Loucy (cell line): ENCODE data around the gene CECR2.

Source experiments
- CTCF ChIP-seq: fragments of 200-600 bp; sonication (generic); conservative IDR thresholded peaks from 2 replicates; pipeline ENCODE4 v1.5.1; 2014; ENCODE audit warnings: mild to moderate bottlenecking, antibody characterized with exemption, low read length
- EZH2phosphoT487 ChIP-seq: fragments of 200-600 bp; IDR thresholded peaks from 2 replicates; pipeline ENCODE4 v1.6.1; 2018; ENCODE audit warnings: antibody characterized with exemption, mild to moderate bottlenecking, moderate library complexity, borderline replicate concordance

GRCh38 chr22:17376950-17377349 lies 7.7 kb downstream of the CECR2 start:
- no peak for TF ChIP-seq CTCF
- no peak for TF ChIP-seq EZH2phosphoT487
